GM21381 (cell line): ENCODE measurements around the gene PAXIP1.

Source experiments
- ATAC-seq: cut with Tn5 transposase; IDR thresholded peaks from one replicate; pipeline ENCODE4 v1.9.1; 2021; ENCODE audit warnings: mild to moderate bottlenecking, moderate library complexity; ENCODE audit not compliant: unreplicated experiment

Gene PAXIP1

DNA sequence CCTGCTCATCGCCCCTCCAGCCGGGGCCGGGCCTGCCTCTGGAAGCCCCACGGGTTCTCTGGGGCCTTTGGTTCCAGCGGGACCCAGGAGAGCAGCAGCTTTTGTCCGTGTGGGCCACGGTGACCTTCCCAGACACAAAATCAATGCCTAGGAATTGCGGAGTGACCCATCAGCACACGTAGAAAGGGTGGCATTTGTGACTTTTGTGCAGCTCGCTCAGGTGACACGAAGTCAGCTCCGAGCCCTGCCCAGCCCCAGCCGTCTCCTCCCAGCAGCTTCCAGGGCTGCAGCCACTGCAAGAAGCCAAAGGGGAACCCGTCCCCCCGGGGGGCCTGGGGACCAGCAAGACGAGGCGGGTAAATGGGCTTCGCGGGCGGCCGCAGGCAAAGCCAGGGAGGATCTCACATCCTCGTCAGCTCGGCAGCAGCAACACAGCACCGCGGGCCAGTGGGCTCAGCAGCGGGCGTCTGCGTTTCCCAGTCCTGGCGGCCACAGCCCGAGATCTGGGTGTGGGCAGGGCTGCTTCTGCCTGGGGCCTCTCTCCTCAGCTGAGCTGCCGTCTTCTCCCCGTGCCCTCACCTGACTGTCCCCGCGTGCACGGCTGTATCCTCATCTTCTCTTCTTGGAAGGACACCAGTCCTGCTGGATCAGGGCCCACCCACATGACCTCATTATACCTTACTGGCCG is 88.5 kb downstream of the PAXIP1 start:
- no peak for ATAC-seq

DNA sequence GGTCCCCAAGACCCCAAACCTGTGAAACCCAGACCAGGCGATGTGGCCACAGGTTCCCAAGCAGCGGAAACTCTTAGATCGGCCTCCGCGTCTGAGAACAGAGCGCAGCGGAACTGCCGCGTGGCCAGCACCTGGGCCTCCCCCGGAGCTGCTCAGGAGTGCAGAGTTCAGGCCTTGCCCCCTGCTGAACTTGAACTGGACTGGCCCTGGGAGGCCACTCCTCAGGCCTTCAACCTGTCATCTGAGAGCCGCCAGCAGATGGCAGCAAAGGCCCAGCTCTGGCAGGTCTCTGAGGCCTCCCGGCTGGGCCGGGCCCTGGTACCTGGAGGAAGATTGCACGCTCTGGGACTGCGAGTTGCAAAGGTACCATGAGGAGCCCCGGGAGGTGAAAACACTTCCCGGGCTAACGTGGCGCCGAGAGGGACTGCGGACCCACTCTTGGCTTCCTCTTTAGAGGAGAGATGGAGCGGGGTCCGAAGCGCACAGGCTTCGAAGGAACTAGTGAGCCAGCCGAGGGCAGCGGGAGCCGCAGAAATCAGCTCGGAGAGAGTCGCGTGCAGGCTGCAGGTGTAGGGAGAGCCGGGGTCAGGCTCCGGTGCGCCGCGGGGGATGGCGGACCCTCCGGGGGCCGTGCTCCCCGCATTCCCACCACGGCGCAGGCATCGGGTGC is 89.2 kb downstream of the PAXIP1 start:
- ATAC-seq = peak; percentile 99

DNA sequence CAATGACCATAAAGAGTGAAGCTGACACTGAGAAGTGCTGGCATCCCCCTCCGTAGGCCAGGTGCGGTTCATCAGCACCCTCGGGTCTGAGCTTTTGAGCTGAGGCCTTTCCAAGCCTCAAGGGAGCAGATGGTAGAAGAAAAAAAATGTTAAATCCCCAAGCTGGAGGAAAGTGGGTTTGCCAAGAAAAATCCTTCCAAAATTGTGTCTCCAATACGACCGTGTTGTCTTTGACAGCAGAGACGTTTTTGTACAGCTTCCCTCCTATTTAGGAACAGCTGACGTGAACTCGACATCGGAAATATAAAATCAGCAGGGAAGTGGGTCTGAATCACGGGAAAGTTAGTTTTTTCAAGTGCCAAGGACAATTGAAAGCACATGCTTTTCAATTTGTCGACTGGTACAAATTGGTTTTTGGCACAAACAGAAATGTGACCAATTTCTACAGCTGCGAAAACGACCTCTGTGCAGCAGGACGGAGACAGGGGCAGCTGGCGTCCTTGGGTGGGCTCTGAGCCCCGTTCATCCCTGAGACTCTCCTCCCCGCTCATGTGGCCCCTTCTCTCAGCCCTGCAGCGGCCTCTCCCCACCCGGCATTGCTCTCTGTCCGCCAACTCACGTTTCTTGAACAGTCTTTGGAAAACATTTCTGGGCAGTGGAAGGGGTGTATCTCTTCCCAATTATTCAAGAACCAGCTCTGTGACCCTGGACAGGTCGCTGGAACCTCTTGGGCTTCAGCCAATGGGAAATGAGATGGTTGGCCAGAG is 89.9 kb downstream of the PAXIP1 start:
- no peak for ATAC-seq

DNA sequence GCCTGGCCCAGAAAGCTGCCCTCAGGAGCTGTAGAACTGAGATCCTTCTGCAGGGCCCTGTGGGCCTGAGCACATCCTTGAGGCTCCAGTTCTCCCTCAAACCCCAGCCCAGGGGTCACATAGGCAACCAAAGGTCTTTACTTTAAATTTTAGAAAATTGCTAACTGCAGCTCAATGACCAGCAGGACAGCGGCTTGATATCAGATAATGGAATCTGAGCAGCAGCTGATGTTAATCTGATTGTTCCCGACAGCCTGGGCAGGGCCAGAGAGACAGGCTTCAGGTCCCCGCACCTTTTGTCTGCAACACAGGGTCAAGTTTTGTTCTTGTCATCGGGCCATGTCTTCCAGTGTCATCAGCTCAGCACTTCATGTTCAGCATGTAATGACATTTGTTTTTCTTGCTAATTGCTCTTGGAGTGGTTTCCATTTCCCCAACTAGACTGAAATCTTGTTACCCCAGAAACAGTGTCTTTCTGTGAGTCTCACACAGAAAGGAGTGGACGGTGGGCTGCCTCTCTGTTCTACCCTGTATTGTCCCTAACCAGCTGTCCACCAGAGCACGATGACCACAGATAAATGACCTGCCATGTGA is 91.0 kb downstream of the PAXIP1 start:
- no peak for ATAC-seq

DNA sequence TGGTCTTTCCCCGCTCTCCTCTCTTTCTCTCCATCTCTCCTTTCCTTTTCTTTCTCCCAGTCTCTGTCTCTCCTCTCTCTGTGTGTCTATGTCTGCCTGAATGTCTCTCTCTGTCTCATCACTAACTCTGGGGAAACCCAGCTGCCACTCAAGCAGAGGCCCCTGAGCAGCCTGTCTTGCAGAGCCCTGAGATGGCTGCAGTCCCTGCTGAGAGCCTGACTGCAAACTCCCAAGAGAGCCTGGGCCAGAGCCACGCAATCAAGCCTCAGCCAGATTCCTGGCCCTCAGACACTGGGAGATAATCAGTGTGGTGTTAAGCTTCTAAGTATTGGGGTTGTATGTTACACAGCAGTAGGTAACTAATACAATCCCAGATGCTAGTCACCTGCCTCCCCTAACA is 91.5 kb downstream of the PAXIP1 start:
- no peak for ATAC-seq

DNA sequence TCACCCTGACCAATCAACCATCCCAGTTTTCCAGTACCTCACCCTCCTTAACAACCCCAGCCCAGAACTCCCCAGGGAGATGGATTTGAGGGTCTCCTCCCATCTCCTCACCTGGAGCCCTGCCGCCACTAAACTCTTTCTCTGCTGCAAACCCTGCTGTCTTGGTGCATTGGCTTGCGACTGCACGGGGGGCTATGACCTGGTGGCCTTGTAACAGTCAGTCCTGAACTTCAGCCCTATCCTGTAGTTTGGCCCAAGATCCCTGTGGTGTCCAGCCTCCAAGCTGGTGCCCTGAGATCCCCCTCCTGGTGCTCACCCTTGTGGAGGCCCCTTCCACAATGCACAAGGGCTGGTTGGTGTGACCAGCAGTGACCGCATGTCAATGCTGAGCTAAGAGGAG is 91.9 kb downstream of the PAXIP1 start:
- no peak for ATAC-seq

DNA sequence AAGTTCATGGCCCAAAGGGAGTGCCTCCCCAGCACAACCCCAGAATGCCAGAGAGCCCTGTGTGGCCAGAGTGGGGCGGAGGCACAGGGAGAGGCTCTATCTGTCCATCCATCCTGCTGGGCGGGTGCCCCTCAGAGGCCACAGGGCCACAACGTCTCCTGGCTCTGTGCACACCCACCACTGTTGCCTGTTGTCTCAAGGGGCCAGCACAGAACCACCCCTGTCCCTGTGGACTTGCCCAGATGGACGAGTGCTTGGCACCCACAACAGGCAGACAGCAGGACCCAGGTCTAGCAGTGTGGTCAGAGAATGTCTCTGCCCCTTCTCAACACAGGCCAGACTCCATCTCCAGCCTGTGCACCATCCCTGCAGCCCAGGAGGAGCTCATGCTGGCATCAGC is 92.8 kb downstream of the PAXIP1 start:
- ATAC-seq = no peak

DNA sequence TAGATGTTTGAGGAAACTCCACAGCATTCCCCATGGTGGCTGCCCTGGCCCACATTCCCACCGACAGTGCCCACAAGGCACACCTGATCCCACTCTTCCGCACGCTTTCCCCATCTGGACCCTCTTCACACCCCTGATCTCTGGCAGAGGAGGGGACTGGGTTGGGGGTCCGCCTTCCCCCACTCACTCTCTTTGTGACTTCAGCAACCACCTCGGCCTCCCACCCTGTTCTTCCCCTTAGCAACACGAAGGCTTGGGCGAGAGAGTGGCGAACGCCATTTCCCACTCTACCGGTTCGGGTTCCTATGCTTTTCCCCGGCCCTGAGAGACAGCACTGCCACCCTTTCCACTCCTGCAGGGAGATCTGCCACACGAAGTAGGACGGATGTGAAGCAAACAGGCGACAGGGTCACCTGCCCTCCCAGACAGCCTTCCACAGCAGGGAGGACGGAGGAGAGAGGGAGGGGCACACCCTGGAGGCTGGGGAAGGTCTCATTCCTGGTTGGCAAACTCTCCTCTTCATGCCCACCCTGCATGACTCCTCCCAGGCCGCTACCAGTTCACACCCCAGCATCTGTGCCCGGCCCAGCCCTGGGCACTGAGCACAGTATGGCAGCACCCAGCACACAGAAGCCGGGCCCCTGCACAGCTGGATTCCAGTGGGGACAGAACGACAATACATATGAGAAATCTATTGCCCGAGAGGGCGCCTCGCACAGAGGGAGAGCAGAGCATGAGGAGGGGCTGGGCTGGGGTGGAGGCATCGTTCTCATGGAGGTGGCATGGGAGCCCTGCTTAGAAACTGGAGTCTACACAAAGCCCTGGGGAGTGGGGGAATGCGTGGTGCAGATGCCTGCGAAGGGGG is 93.5 kb downstream of the PAXIP1 start:
- no peak for ATAC-seq

DNA sequence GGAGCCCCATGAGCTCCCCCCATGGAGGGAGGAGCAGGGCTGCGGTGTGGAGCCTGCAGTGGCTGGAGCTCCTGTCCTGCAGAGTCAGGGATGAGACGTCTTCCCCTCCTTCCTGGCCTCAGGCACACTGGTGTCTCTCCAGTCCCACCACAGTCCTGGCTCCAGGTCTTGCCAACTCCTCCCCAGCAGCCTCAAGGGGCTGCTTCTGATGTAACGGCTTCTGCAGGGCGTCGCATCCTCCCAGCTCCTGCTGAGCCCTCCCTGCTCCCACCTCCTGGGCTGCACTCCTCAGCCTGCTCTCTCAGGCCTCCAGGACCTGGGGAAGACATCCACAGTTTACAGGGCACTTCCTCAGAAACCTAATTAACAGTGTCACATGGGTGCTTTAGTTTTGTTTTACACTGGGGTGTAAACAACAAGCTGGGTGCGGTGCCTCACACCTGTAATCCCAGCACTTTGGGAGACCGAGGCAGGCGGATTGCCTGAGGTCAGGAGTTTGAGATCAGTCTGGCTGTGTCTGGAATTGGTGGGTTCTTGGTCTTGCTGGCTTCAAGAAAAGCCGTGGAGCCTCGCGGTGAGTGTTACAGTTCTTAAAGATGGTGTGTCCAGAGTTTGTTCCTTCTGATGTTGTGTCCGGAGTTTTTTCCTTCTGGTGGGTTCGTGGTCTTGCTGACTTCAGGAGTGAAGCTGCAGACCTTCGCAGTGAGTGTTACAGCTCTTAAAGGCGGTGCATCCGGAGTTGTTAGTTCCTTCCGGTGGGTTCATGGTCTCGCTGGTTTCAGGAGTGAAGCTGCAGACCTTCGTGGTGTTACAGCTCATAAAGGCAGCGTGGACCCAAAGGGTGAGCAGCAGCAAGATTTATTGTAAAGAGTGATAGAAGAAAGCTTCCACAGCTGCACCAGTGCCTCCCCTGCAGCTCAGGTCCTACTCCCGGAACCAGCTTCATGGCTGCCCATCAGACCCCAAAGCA is 95.0 kb downstream of the PAXIP1 start:
- ATAC-seq = no peak

DNA sequence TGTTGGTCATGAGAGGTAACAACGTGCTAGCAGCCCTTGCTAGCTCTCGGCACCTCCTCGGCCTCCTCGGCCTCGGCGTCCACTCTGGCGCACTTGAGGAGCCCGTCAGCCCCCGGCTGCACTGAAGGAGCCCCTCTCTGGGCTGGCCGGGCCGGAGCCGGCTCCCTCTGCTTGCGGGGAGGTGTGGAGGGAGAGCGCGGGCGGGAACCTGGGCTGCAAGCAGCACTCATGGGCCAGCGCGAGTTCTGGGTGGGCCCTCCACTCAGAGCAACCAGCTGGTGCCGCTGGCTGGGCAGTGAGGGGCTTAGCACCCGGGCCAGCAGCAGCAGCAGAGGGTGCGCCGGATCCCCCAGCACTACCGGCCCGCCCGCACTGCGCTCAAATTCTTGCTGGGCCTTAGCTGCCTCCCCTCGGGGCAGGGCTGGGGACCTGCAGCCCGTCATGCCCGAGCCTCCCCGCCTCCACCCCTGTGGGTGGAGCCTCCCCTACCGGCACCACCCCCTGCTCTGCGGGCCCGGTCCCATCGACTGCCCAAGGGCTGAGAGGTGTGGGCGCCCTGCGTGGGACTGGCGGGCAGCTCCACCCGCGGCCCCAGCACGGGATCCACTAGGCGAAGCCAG is 96.1 kb downstream of the PAXIP1 start:
- no peak for ATAC-seq

DNA sequence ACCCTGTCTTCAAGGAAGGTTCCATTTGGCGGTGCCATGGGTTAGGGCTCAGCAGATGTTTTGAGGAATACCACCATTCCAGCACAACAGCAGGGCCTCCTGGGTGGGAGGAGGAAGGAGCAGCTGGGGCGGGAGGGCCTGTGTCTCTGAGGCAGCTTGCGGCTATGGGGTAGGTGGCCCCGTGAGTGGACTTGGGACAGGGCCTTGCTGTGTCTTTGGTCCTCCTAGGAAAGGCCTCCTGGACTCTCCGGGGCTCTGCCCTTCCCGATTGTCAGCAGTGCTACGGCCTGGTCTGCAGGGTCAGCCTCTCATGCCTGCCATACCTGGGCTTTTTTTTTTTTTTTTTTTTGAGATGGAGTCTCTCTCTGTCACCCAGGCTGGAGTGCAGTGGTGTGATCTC is 96.7 kb downstream of the PAXIP1 start:
- no peak for ATAC-seq

DNA sequence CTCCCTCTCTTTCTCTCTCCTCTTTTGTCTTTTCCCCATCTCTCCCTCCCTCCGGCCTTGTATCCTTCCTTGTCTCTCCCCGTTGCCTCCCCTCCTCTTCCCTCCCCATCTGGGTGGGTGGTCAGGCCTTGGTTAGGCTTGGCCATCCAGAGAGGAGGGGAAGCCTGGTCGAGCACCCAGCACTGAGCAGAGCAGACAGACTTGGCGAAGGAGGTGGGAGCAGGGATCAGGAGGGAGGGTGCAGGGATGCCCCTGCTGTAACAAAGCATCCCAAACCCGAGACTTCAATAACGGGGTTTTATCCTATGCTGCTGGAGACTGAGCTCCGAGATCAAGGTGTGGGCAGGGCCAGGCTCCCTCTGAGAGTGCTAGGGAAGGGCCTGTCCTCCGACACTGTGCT is 97.3 kb downstream of the PAXIP1 start:
- ATAC-seq = no peak

DNA sequence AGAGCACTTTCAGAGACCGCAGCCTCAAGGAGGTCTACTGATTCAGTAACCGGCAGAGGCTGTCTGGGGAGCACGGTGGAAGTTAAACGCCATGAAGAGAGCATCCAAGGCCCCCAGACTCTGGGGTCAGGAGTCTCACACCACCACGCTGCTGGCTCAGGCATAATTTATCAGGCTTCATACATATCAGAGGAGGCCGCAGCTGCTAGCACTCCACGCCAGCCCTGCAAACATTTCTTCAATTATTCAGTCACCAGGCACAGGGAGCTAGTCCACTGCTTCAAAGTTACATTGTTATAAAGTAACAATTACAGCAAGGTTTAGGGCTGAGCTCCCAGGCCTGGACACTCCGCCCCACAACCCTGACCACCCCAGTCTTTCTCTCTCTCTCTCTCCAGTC is 97.8 kb downstream of the PAXIP1 start:
- ATAC-seq = no peak

DNA sequence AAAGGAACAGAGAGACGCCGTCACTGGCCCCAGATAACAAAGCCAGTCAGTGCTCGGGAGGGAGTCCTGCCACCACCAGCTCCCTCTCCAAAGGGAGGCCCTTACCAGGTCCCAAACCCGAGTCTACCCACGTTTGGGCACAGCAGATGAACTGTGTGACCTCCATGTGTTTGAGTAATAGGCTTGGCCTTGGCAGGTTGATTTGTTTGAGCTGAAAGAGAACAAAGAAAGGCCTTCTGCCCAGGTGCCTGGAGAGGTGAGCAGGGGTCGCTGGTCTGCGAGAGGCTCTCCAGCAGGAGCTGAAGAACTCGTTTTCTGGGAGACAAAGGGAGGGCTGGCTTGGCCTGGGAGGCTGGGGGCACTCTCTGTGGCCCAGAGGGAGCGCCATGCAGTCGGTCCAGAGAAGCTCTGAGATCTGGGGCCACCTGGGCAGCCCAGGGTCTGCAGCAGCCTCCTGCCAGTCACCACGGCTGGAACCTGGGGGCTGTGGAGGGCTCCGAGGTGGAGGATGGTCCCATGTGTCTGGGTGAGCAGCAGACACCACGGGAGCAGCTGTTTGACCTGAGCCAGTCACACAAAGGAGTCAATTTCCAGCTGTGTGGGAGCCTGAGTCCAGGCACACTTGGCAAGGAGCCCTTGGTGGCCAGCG is 99.7 kb downstream of the PAXIP1 start:
- no peak for ATAC-seq

DNA sequence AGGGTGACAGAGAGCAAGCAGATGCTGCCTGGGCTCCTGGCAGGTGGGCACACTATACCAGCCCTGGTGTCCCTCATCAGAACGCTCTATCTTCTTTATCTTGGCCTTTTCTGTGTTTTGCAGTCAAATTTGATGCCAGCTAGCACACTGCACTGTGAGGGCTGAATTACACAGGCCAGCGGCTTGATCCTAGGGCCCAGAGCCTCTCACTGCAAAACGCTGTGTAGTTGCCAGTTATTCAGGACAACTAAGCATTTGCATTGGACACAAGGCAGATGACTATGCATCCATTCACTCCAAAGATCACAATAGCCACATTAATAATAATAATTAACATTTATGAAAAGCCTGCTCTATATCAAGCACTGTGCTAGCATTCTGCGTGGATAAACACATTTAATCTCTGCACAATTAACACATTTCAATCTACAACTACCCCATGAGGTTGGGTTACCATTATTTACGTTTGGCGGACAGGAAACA is 100.3 kb downstream of the PAXIP1 start:
- ATAC-seq = no peak

DNA sequence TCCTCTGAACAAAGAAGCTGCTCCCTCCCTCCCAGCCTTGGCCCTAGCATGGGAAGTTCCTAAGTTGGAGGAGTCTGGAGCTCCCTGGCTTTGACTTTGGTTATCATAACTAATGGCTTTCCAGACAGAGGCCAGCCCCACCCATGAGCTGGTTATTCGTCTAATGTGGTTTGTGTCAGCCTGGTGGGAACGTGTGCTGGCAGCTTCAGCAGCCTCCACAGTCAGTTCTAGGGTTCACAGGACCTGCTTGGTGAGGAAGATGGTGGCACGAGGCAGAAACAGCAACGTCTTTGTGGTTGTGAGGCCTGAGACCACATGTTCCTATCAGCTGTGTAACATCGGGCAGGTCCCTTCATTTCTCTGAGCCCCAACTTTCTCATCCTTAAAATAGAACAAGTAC is 103.1 kb downstream of the PAXIP1 start:
- no peak for ATAC-seq

DNA sequence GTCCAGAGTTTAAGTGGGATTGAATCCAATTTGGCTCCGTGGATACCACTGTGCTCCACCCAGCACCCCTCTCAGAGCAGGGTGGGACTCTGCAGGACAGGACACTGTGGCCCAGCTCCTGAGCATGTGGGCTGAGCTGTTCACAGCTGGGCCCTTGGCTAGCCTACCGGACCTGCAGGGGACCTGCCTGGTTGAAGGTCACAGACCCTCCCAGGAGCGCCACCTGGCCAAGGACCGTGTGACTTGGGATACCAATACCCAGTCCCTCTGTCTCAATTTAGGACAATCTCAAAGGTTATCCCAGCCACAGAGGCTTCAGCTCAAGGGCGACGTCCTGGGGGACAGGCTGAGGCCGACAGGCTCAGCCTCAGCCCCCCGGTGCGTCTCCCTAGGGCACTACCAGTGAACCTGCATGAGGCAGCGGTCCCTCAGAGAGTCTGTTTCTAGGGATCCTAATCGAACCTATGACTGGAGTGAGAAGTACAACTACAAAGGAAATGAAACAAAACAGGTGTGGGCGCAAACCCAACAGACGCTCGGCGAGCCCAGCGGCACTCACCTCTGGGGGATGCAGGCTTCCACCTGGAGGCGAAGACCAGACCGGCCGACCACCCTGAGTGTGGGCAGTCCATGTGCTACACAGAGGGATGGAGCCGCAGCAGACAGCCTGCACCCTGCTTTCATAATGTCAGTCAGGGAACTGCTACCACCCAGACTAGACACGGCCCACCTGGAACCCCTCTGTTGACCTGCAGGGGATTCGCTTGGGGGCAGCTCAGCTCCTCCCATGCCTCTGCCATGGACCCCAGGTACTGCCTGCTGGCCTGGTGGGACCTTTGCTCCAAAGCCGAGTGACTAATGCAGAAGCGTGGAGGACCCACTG is 103.7 kb downstream of the PAXIP1 start:
- ATAC-seq = no peak

DNA sequence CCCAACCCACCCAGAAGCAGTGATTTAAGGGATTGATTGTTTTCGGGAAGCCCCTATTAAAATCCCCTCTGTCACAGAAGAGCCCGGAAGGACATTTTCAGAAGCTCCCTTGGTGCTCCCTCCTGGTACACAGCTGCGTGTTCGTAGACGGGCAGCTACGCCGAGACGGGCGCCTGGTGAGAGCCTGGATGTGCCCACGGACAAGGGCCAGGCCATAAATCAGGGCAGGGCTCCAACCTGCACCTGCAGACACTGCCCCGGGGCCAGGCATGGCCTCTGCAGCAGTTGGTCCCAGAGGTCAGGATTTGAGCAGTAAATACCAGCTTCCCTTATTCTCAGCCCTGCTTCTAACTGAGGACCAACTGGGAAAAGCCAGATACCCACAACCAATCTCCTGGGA is 106.8 kb downstream of the PAXIP1 start:
- ATAC-seq = no peak
